Measurements from ENCODE around the gene LRRIQ3. TPM values are rescaled to one million over a fixed set of nuclear protein-coding genes. Genes with fewer than 3 reads are reported as not detected.
"Not testable (repeated sequence)": the region's sequence is repeated elsewhere in the genome, so short reads cannot be mapped to it uniquely, and the experiment has no call there.

LRRIQ3 gene
- total RNA-seq, 4 donors from 2014 or later = 0.63 to 1.6 (median 1.1) TPM

DNA sequence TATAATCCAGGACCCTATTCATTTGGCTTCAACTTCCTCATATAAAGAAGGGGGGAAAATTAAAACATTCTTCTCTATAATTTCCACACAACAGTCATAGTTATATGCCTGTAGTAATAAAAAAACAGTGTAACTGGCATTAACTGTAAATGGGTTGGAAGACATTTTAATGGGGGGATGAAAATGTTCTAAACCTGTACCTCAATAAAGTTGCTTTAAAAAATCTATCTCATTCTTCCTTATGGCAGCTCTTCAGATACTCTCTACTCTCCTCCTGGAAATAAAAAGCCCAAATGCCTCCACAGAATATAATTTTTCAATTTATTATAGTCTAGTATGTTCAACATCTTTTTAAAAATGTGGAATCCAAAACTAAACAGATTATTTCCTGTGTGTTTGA, 2.6 kb downstream of the LRRIQ3 start:
- no peak for ATAC-seq (ENCODE audit: low FRiP score)

DNA sequence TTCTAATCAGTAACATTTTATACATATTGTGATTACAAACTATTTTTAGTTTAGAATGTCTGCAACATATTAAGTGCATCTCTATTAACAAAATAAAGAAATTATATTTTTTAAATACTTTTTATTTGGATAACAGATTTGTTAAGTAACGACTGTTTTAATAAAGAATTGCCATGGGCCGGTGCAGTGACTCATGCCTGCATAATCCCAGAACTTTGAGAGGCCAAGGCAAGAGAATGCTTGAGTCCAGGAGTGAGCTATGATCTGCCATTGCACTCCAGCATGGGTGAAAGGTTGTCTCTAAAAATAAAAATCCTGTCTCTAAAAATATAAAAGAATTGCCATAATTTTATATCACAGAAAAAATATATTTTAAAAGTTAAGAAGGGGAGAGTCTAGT, 4.1 kb downstream of the LRRIQ3 start:
- no peak for ATAC-seq (ENCODE audit: low FRiP score)
- TF ChIP-seq, protein P1, sequence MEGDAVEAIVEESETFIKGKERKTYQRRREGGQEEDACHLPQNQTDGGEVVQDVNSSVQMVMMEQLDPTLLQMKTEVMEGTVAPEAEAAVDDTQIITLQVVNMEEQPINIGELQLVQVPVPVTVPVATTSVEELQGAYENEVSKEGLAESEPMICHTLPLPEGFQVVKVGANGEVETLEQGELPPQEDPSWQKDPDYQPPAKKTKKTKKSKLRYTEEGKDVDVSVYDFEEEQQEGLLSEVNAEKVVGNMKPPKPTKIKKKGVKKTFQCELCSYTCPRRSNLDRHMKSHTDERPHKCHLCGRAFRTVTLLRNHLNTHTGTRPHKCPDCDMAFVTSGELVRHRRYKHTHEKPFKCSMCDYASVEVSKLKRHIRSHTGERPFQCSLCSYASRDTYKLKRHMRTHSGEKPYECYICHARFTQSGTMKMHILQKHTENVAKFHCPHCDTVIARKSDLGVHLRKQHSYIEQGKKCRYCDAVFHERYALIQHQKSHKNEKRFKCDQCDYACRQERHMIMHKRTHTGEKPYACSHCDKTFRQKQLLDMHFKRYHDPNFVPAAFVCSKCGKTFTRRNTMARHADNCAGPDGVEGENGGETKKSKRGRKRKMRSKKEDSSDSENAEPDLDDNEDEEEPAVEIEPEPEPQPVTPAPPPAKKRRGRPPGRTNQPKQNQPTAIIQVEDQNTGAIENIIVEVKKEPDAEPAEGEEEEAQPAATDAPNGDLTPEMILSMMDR (IDR thresholded peaks at IDR 0.05) = no peak
- DNase-seq (ENCODE audit: low spot score) = no peak

More for the DNA sequence above, 2.6 kb downstream of the LRRIQ3 start:
- no peak for DNase-seq (ENCODE audit: low spot score)
- TF ChIP-seq, protein P1 (IDR thresholded peaks at IDR 0.05) = no peak

DNA sequence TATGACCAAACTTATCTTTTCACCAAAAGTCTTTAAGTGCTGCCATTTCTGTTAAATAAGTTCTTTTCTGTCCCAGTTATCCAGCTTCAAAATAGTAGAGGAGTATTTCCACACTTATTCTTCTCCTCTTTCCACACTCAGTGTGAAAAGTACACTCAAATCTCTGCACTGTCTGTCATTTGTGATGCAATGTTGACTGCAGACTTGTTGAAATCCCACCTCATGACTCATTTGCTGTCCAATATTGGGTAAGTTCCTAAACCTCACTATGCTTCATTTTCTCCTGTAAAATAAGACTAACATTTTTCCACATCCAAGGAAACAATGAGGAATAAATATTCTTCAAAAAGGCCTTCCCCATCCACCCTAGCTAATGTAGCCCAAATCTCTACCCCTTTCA, 17.5 kb downstream of the LRRIQ3 start:
- DNase-seq (ENCODE audit: low spot score) = no peak
- ATAC-seq (ENCODE audit: low FRiP score) = no peak
- TF ChIP-seq, protein P1 (IDR thresholded peaks at IDR 0.05) = no peak

DNA sequence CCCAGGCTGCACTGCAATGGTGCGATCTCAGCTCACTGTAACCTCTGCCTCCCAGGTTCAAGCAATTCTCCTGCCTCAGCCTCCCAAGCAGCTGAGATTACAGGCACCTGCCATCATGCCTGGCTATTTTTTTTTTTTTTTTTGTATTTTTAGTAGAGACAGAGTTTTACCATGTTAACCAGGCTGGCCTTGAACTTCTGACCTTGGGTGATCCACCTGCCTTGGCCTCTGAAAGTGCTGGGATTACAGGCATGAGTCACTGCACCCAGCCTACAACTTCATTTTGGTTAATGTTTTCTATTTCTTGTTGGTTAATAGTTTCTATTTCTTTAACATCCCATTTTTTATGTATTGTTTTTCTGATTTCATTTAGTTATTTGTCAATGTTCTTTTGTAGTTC, 23.6 kb downstream of the LRRIQ3 start:
- not testable (repeated sequence) for DNase-seq (ENCODE audit: low spot score); ATAC-seq (ENCODE audit: low FRiP score)

DNA sequence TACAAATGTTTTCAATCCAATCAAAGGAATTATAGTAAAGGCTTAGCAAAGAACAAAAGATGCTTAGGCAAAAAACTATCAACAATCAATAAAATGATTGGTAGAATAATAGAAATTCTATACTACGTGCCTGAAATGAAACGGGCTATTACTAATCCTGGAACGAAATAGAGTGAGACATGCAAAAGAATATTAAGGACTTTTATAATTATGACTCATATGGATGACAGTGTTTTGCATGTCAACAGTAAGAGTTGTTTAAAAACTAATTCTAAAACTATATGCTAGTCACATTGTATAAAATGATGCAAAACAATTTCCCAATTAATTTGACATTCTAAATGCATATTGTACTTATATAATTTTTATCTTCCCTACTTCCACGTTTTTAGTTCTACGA, 35.6 kb downstream of the LRRIQ3 start:
- TF ChIP-seq, protein P1 (IDR thresholded peaks at IDR 0.05) = no peak
- no peak for DNase-seq (ENCODE audit: low spot score)
- no peak for ATAC-seq (ENCODE audit: low FRiP score)

DNA sequence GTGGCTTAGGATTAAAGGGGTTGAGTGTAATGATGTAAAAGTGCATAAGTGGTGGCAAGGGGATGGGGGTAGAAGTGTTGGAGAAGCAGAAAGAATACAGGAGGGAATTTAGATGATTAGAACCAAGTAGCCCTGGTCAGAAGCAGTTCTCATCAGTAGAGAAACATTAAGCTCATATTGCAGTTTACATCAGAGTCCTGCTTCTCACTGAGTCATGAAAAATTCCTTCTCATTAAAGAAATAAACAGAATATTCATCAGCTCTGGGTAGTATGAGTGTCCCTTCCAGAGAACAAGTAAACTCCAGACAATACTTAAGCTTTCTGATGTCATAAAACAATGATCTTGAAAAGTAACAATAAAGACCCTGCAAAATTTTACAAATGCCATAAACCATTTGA, 36.5 kb downstream of the LRRIQ3 start:
- ATAC-seq (ENCODE audit: low FRiP score) (no peak), DNase-seq (ENCODE audit: low spot score) (no peak)
- TF ChIP-seq, protein P1 (IDR thresholded peaks at IDR 0.05) = no peak

DNA sequence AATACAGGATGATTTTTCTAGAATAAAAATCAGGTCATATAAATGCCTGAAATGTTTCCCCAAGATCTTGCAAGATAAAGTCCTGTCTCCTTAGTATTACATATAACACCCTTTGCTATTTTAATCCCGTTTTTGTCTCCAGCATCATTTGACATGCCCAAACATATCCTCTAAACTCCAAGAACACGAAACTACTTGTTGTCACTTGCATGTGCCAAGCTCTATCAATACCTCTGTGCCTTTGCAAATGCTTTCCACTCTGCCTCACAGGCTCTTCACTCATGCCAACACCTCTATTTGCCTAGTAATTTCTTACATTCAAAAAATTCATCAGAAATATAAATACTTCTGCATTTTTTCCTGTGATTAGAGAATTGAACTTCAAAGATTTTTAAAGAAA, 37.9 kb downstream of the LRRIQ3 start:
- ATAC-seq (ENCODE audit: low FRiP score) (no peak), DNase-seq (ENCODE audit: low spot score) (no peak)
- TF ChIP-seq, protein P1 (IDR thresholded peaks at IDR 0.05) = no peak

DNA sequence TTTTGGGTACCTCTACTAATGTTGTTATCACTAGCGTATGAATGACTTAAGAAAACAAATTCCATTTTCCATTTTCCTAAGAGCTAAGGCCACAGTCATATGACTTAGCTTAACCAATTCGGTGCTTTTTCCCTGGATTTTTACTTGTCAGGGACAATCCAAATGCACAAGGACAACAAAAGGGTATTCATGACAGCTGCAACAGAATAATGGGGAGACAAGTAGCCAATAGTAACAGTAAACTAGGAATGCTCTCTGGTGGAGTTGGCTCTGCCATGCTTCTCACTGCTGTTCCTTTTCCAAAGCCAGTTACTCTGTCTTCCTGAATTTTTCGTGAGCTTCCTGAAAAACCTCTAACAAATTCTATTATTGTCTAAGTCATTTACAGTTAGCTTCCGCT, 52.9 kb downstream of the LRRIQ3 start:
- ATAC-seq (ENCODE audit: low FRiP score) = no peak
- TF ChIP-seq, protein P1 (IDR thresholded peaks at IDR 0.05) = no peak
- no peak for DNase-seq (ENCODE audit: low spot score)

DNA sequence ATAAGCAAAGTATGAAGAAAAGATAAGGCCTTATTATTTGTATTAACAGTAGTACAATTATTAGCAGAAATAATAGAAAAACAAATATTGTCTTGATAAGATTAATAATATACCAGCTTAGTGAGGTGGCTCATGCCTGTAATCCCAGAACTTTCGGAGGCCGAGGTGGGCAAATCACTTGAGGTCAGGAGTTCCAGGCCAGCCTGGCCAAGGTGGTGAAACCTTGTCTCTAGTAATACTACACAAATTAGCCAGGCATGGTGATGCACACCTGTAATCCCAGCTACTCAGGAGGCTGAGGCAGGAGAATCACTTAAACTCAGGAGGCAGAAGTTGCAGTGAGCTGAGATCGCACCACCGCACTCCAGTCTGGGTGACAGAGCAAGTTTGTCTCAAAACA, 80.6 kb downstream of the LRRIQ3 start:
- DNase-seq (ENCODE audit: low spot score); ATAC-seq (ENCODE audit: low FRiP score): not testable (repeated sequence)

All from omental fat pad (tissue), 4 donors.